HG02981 (cell line): Measurements from ENCODE around the gene GPR137.

Experiments used
- ATAC-seq: cut with Tn5 transposase; IDR thresholded peaks from one replicate; pipeline ENCODE4 v1.9.1; 2021; ENCODE audit warnings: mild to moderate bottlenecking, moderate library complexity; ENCODE audit not compliant: unreplicated experiment

GPR137 gene

DNA sequence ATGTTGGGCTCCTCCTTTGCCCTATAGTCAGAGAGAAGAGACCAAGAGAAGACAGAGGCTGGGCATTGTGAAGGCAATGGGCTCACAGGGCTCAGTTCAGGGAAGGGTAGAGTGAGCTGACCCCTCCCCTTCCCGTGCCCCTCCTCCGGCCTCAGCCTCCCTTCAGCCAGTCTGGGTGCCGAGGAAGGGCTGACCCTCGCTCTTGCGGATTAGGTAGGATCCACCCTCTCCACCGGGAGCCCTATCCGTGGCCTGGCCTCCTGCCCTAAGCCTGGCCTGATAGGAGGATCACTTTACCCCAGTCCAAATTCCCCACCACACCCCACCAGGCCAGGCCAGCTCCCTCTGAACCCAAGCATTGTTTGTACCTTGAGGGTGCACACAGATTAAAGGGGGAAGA lies 37.1 kb upstream of the GPR137 start:
- no peak for ATAC-seq

GRCh38 chr11:64249038-64249437 lies 36.6 kb upstream of the GPR137 start:
- no peak for ATAC-seq

- ATAC-seq, result no peak
These were observed 35.9 kb upstream of the GPR137 start for GRCh38 chr11:64249563-64250414.

- no peak for ATAC-seq
These were observed 35.1 kb upstream of the GPR137 start for GRCh38 chr11:64250415-64251015.

GRCh38 chr11:64251016-64251752 lies 34.5 kb upstream of the GPR137 start, which contains the start of gene PLCB3:
Gene PLCB3 (plus strand): TSS chr11:64251530. CDS start chr11:64251650, 120 bp downstream.
- no peak for ATAC-seq

GRCh38 chr11:64251753-64252002 lies 34.0 kb upstream of the GPR137 start:
- ATAC-seq, result no peak

DNA sequence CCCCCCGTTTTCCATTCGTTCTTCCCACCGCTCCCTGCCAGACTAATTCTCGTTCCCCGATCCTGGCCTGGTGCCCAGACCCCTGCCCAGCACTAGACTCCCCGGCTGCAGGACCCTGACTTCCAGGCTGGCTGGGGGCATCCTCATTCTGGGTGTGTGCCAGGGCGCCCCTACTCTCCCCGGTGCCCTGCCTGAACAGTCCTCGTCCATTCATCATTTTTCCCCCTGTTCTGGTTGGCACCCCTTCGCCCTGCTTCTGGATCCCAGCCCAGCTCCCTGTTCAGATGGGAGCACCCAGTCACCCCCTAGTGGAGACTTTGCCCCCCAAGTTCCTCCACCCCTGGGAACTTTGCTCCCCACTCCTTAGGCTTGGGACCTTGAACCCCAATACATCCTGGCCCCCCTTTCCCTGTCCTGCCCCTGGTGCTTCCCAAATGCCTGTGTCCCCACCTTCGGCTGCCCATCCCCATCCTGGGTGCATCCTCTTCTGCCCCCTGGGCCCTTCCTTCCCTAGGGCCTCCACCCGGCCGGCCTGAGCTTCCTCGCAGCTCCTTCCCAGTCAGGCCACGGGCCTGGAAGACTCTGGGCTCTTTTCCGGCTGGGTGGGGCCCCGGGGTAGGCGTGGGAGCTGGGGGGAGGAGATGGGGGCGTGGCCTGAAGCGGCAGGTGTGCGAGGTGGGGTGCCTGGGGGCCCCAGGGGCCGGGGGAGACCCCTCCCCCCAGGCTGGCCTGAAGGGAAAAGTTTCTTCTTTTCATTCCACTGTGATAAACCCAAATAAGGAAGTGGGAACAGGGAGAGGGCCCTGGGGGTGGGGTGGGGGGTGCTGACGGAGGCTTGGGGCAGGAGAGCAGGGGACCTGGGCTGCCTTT lies 33.4 kb upstream of the GPR137 start:
- ATAC-seq, result no peak

DNA sequence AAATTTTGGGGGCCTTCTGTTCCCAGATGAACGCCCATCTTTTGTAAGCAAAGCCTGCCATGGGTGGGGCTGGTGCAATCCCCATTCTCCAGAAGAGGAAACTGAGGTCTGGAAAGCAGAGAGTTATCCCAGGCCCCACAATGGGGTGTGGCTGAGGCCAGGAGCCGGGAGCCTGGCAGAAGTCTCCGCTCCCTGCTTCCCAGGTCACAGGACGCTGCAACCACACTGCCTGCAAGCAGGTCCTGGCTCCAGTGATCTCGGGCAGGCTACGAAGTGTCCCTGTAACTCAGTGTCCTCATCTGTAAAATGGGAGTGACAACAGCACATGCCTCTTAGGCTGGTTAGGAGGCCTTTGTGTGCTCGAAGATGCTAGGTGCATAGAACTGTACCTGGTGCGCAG lies 32.6 kb upstream of the GPR137 start:
- no peak for ATAC-seq

- ATAC-seq, result no peak
These were observed 32.2 kb upstream of the GPR137 start for GRCh38 chr11:64253481-64253880.

- no peak for ATAC-seq
These were observed 31.3 kb upstream of the GPR137 start for GRCh38 chr11:64254326-64254725.

GRCh38 chr11:64255135-64256128 lies 30.2 kb upstream of the GPR137 start:
- no peak for ATAC-seq

DNA sequence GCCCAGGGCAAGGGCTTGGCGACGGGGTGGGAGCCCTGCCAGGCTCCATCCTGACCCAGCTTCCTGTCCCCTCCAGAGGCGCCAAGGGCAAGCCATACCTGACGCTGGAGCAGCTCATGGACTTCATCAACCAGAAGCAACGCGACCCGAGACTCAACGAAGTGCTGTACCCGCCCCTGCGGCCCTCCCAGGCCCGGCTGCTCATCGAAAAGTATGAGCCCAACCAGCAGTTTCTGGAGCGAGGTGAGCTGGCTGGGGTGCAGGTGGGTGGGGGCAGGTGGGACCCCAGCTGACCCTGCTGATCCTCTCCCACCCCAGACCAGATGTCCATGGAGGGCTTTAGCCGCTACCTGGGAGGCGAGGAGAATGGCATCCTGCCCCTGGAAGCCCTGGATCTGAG lies 29.3 kb upstream of the GPR137 start:
- no peak for ATAC-seq

DNA sequence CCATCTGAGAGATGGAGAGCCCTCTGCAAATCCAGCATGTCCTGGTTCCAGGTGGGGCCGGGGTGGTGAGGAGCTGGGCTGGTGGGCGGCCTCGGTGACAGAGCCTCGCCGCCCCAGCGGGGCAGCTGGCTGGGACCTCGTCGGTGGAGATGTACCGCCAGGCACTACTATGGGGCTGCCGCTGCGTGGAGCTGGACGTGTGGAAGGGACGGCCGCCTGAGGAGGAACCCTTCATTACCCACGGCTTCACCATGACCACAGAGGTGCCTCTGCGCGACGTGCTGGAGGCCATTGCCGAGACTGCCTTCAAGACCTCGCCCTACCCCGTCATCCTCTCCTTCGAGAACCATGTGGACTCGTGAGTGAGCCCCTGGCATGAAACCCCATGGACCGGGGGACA lies 27.3 kb upstream of the GPR137 start:
- ATAC-seq, result no peak

- no peak for ATAC-seq
These were observed 26.6 kb upstream of the GPR137 start for GRCh38 chr11:64258946-64259532.

GRCh38 chr11:64259533-64260067 lies 26.0 kb upstream of the GPR137 start:
- ATAC-seq, result no peak

DNA sequence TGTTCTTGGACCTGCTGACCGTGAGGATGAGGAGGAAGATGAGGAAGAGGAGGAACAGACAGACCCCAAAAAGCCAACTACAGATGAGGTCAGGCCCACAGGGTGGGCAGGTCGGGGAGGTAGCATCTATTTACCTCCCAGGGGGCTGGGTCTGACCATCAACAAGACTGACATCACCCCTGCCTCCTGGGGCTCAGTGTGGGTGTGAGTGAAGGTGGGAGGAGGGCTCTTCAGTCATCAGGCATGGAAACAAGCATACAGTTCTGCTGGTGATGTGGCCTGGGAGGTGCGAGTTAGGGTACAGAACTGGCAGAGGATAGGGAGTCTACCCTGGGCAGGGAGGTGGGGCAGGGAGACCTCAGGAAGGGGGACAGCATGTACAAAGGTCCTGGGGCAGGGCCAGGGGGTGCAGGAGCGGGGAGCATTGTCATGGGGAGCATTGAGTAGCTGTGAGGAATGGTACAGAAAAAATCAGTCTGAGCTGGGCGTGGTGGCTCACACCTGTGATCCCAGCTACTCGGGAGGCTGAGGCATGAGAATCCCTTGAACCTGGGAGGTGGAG lies 25.4 kb upstream of the GPR137 start:
- no peak for ATAC-seq

- ATAC-seq, result no peak
These were observed 24.0 kb upstream of the GPR137 start for GRCh38 chr11:64261556-64262080.

DNA sequence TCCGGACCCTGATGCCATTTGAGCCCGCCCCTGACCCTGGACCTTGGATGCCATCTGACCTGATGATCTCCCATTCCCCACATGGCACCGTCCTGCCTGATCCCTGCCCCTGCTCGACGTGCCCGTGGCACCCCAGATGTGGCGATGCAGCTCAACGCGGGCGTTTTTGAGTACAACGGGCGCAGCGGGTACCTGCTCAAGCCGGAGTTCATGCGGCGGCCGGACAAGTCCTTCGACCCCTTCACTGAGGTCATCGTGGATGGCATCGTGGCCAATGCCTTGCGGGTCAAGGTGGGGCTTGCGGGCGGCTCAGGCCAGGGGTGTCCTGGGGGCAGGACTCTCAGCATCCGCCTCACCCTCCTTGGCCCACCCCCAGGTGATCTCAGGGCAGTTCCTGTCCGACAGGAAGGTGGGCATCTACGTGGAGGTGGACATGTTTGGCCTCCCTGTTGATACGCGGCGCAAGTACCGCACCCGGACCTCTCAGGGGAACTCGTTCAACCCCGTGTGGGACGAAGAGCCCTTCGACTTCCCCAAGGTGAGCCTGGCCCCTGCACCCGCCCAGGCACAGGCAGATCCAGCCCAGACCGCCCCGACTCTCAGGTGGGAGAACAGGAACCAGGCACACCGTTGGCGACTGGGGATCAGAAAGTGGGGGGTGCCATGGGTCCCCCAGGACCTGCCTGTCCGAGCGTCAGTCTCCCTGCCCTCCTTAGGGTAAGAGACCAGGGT lies 23.2 kb upstream of the GPR137 start:
- no peak for ATAC-seq
